GM19239 (cell line): ENCODE measurements around the gene REC114.
A peak's percentile ranks its signal among the peaks of the same experiment; 100 is the strongest.
"Not testable (repeated sequence)": the region's sequence is repeated elsewhere in the genome, so short reads cannot be mapped to it uniquely, and the experiment has no call there.

Experiments used
- DNase-seq: peaks from one replicate; pipeline ENCODE4 v3.0.0; 2011; ENCODE audit warnings: low spot score; ENCODE audit not compliant: insufficient read length
- FAIRE-seq: peaks from 2 replicates; lab custom pipeline; 2011; peaks lifted over from hg19 to GRCh38; lab: Jason Lieb, UNC

REC114 gene

DNA sequence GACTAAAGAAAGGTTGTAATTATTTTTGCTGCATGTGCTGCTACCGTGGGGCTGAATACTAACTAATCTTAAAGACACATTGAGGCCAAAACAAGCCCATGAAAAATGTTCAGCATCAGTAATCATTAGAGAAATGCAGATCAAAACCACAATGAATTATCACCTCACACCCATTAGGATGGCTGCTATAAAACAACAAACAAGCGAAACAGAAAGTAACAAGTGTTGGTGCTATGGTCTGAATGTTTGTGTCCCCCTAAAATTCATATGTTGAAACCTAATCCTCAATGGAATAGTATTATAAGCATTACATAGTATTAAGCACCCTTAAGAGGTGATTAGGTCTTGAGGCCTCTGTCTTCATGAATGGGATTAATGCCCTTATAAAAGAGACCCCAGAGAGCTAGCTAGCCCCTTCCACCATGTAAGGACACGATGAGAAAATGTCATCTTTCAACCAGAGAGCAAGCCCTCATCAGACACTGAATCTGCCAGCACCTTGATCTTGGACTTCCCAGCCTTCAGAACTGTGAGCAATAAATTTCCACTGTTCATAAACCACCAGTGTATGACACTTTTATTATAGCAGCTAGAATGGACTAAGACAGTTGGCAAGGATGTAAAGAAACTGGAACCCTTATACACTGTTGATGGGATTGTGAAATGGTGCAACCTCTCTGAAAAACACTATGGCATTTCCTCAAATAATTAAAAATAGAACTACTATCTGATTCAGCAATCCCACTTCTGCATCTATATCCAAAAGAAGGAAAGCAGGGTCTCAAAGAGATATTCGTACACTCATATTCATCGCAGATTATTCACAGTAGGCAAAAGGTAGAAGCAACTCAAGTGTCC lies 76.1 kb downstream of the REC114 start:
- no peak for DNase-seq
- FAIRE-seq, result no peak

DNA sequence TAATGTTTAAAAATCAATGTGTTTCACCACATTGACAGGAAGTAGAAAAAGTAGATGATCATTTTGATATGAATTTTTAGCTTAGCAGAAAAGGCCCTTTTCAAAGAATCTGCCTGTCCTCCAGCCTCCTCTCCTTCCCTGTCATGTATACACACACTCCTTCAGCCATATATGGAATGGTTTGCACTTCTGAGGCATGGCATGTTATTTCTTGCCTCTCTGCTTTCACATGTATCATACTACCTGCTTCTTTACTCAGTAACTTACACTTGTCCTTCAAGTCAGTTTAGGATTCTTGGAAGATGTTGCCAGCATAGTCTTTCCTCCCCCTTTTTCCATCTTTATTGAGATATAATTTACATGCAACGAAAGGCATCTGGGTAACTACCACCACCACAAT lies 79.0 kb downstream of the REC114 start:
- FAIRE-seq (no peak), DNase-seq (no peak)

DNA sequence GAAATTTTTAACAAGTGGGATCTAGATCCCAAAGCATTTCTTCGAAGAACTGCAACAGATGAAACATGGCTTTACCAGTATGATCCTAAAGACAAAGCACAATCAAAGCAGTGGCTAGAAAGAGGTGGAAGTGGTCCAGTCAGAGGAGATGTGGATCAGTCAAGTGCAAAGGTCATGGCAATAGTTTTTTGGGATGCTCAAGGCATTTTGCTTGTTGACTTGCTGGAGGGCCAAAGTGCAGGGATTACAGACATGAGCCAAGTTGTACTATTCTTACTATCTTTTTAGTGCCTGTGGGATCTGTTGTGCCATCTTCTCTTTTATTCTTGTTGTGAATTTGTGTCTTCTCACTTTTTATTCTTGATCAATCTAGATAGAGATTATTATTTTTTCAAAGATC lies 82.0 kb downstream of the REC114 start:
- FAIRE-seq, result no peak
- DNase-seq, result no peak

DNA sequence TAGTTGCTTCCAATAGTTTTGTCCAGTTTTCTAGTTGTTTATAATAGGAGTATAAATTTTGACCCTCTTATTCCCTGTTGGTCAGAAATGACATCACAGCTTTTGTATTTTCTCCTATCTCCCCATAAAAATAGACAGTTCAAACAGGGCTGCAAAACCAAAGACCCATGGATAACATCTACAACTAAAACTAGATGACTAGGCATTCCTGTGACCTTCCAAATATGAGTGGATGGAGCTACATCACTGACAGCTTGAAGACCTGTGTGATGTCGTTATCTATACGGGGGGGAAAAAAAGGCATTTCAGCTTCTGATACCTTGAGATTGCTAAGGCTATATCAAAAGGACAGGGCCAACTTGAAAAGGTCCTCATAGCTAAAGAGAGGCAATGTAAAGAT lies 84.6 kb downstream of the REC114 start:
- DNase-seq (no peak), FAIRE-seq (no peak)

DNA sequence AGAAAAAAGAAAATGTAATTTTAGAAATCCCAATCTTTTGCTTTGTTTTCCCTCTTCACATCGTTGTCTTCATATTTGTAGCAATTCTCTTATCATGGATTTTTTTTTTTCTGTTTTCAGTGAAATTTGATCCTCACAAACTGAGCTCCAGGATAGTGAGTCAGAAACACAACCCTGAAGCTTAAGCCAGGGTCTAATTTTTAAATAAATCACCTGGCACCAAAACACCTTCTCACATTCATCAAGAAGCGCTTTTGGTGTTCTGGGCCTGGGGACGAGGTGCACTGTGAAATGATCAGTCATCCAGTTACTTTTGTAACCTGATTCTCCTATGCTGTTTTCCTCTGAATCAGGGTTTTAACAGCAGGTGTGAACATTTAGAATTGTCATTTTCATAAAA lies 87.7 kb downstream of the REC114 start:
- DNase-seq, result no peak

DNA sequence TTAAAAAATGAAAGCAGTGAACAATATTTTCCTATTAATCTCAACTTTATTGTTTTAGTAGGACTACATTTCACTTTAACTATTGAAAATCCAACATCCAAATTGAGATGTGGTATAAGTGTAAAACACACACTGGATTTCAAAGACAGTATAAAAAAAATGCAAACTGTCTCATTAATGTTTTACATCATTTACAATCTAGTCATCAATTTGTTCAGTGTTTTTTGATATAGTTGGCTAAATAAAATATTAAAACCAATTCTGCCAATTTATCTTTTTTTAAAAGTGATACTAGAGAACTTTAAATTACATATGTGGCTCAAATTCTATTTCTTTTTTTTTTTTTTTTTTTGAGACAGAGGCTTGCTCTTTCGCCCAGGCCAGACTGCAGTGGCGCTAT lies 95.2 kb downstream of the REC114 start:
- FAIRE-seq, result no peak

More for the DNA sequence above, 87.7 kb downstream of the REC114 start:
- no peak for FAIRE-seq

DNA sequence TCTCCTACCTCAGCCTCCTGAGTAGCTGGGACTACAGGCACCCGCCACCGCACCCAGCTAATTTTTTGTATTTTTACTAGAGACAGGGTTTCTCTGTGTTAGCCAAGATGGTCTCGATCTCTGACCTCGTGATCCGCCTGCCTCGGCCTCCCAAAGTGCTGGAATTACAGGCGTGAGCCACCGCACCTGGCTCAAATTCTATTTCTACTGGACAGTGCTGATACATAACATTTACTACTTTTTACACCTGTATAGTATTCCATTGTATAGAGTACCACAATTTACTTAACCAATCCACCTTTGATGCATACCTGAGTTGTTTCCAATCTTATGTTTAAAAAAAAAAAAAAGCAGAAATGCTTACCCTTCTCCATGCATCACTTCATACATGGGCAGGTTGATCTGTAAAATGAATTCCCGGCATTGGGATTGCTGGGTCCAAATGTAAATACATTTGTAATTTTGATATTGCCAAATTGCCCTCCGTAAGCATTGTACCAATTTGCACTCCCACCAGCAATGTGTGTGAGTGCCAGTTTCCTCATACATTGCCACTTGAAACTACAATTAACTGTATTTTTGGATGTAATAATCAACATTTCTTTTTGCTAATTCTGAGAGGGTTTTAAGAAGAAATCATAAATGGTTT lies 95.7 kb downstream of the REC114 start:
- DNase-seq (no peak), FAIRE-seq (no peak)

More for the DNA sequence above, 95.2 kb downstream of the REC114 start:
- no peak for DNase-seq

DNA sequence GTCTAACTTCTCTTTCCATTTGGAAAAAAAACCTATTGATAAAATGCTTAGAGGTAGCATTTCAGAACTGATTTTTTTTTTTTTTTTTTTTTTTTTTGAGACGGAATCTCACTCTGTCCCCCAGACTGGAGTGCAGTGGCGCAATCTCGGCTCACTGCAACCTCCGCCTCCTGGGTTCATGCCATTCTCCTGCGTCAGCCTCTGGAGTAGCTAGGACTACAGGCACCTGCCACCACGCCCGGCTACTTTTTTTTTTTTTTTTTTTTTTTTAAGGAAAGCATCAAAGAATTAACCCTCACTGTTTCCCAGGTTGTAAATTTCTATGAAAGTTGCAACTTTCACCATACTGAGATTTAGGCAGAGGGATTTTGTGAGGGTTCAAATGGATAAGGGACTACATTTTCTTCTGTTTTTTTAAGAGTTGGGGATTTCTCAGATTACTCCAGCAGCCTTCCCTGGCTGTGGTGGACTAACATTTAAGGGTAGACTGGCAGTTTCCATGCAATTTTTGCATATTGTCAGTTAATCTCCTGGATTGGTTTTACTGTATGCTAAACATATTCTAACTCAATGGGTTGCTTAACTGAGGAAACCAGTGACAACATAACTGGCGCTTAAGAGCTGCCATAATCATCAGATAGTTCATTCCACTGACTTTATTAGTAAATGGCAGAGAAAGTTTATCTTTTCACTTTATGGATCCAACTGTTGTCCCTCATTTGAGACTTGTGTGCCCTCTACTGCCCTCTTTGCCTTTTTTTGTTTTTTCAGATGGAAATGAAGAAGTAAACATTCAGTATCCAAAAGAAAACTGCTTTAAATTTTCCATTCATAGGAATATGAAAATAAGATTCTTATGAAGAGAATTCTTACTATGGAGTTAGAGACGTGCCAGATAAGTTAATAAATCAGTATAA lies 96.5 kb downstream of the REC114 start:
- FAIRE-seq, result no peak
- DNase-seq, result no peak

DNA sequence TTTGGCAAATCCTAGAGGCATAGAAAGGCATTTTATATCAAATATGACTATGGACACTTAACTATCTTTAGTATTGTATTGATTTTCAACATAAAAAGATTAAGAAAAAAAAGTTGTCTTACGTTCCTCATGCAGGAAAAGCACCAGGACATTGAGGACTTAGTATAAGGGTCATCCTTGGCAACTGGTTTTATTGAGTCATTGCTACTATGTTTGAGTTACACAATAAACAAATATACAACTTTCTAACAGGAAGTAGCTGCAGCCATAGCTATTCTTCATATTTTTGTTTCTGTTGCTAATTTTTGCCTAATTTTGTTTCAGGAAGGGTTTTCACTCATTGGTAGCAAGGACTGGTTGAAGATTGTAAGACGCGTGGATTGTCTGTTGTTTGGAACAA lies 97.2 kb downstream of the REC114 start:
- no peak for FAIRE-seq
- no peak for DNase-seq

DNA sequence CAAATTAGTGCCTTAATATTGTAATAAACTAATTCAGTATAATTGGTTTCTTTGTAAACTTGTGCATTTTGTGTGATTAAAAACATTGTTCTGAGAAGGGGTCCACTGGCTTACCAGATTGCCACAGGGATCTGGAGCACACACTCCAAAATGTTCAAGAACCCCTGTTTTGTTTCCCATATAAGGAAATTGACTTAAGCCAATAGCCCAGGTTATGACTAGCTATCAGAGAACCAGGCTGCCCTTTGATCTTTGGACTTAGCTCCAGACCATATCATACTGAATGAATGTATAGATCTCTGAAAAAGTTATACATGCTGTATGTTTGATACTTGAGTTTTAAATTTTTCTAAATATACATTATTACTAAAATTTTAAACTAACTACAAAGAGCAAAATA lies 98.5 kb downstream of the REC114 start:
- DNase-seq, result no peak
- FAIRE-seq, result no peak

DNA sequence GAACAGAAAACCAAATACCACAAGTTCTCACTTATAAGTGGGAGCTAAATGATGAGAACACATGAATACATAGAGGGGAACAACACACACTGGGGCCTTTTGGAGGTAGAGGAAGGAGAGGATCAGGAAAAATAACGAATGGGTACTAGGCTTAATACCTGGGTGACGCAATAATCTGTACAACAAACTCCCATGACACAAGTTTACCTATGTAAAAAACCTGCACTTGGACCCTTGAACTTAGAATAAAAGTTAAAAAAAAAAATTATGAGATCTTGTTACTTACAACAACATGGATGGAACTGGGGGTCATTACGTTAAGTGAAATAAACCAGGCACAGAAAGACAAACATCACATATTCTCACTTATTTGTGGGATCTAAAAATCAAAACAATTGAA lies 106.0 kb downstream of the REC114 start:
- FAIRE-seq, DNase-seq: not testable (repeated sequence)

DNA sequence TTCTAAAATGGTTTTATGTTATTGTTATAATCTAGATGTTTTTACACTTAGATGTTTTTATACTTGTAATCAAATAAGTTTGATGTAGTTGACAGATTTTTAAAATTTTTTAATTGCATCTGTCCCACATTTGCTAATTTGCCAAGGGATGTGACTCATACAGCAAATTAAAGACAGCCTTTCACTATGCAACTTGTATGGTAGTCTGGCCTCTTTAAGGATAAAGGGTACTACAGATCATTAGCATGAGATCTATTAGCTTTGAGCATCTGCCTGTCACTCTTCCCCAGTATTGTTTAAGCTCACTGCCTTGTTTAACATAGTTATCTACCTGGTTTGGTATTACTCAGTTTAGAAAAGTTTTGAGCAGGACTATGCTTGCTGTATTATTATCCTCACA lies 107.2 kb downstream of the REC114 start:
- FAIRE-seq (no peak), DNase-seq (no peak)

DNA sequence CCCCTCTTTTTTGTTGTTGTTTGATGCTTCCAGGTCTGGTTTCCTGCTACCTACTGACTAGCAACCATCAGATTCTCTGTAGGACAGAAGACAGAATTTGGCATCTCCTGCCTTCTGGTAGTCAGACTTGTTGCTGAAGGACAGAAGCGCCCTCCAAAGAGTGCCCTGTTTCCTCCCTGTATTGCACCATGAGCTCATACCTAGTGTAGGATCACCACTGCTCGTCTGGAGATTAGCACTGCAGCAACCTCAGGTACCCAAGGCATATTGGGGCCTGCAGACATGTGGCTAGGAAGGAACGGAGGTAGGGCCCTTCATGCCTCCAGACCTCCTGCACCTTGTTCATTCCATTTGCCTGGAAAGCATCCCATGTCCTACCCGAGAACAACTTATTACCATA lies 112.1 kb downstream of the REC114 start:
- FAIRE-seq (no peak), DNase-seq (no peak)

DNA sequence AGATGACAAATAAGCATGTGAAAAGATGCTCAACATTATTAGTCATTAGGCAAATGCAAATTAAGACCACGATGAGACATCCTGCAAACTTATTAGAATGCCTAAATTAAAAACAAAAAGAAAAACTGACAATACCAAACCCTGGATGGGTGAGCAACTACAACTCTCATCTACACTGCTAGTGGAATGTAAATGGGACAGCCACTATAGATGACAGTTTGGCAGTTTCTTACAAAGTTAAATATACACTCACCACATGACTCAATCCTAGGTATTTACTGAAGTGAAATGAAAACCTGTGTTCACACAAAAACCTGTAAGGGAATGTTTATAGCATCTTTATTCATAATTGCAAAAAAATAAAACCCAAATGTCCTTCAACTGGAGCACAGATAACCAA lies 115.6 kb downstream of the REC114 start:
- no peak for DNase-seq
- FAIRE-seq, result no peak

DNA sequence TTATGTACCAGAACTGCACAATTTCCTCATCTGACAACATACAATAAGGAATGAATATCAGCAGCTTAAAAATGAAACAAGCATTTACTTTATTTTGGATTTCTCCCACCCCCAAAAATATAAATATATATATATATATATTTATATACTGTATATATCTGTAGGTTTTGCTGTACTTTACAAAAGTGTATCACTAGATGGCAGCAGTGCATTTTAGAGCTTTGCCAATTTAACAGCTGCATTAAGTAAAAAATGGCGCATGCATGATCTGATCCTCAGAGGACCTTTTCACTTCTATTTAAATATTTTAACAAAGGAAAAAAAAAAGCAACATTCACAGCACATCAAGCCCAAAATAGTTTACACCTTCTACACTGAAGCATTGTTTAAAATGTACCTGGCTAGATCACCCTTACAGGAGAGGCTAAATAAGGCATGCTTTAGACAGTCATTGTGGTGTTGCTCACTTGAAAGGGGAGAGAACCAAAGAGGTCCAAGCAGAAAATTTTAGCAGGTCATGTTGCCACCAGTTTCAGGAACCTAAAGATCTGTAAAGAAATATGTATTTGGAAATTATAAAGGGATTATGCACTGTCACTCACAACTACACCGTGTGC lies 117.6 kb downstream of the REC114 start:
- FAIRE-seq (peak; percentile 23), DNase-seq (no peak)

DNA sequence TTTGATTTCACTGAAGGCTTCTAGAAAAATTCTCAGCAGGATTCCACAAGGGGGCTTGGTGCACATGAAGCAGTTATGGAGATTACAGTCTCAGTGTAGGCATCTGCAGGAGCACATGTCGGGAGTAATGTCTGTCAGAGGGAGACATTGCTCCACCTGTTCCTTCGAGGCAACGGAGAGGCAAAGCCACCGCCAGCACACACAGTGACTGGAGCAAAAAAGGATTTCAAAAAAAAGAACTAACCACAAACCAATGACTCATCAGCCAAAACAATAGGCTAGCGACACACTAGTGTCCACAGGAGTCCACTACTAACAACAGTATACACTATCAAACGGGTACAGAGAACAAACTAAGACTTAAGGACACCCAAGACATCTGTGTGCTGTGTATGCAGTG lies 121.3 kb downstream of the REC114 start:
- DNase-seq, result no peak
- FAIRE-seq, result no peak

DNA sequence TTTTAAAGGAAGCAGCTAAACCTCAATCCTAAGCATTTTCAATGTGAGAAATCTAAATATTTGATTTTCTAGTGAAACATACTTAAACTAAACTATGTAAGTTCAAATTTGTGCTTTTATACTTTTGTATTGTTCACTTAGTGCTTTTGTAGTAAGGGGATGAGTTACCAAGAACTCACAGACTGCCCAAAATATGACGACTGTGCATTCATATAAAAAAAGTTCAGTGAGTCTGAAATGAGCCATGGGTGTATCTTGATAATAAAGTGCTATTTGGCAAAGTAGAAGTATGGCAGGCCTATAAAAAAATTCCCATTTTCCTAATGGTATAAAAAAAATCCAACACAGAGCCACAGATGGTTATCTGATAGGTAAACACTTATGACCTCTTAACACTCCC lies 124.1 kb downstream of the REC114 start:
- no peak for DNase-seq
- FAIRE-seq, result no peak

DNA sequence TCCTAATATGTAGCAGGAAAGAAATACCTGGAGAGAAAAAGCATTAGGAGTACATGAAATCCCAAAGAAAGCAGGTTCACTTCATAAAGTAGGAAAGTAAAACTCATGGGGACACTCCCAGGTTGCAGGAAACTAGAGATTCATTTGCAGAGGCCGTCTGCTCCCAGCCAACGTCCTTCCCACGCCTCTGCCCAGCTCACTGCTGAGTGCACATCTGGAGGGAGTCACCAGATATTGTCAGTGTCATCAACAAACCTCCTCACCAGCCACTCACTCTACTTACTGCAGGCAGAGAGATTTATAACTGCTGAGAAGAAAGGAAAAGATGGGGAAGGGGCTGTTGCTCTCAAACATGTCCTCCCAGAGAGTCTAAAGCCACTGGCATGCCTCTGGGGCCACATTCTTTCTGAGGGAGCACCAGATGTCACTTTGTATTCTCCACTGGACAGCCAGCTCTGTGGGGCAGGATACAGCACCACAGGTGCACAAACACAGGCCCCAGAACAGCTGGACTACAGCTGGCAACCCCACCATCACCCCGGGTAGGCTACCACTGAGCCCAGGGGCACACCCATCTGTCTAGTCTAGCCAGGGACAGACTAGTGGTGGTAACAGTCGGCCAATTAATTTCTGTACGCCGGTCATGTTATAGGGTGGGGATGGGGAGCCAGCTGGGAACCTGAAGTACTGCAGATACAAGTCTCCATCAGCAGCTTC lies 125.8 kb downstream of the REC114 start:
- no peak for DNase-seq
- FAIRE-seq, result no peak

DNA sequence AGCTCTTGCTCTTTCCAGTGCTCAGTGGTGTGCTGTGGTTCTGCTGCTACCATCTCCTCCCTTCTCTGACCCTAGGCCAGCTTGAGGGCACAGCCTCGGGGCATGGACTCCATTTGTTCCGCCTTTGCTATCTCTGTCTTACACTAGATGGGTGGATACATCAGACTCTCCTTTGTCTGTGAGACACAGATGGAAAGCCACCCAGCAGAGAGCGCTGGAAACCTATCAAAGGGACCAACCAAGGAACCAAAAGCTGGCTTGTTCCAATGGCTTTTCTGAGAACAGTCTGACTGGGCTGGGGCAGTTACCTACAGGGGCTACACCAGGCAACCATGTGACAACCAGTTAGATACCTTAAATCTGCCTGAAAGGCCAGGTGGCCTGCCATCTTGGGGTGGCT lies 126.4 kb downstream of the REC114 start:
- DNase-seq, result no peak
- FAIRE-seq, result no peak
